Vagina (tissue), 2 donors: ENCODE results near the gene BEST4. TPM values are rescaled to one million over a fixed set of nuclear protein-coding genes. Genes with fewer than 3 reads are reported as not detected.

ENCODE experiments used
- DNase-seq, 2 donors: peaks; one replicate each; pipeline ENCODE4 v3.0.0-alpha.2; 2017; ENCODE audit errors: extremely low spot score in 2 of 2
- H3K27ac ChIP-seq: fragments of 200-600 bp; sonication (generic); one replicate; pipeline ENCODE4 v1.5.1; 2019
- H3K27me3 ChIP-seq: fragments of 200-600 bp; sonication (generic); one replicate; pipeline ENCODE4 v1.5.1; 2019
- H3K36me3 ChIP-seq, 2 donors: fragments of 200-600 bp; sonication (generic); one replicate each; pipeline ENCODE4 v1.5.1; 2017 to 2019
- H3K4me1 ChIP-seq: fragments of 200-600 bp; sonication (generic); one replicate; pipeline ENCODE4 v1.5.1; 2019
- H3K4me3 ChIP-seq, 2 donors: fragments of 200-600 bp; sonication (generic); 1 replicate in 1 of 2; 2 replicates in 1 of 2; pipeline ENCODE4 v1.5.1; 2016 to 2019
- H3K9me3 ChIP-seq: fragments of 200-600 bp; sonication (generic); one replicate; pipeline ENCODE4 v1.5.1; 2019
- POLR2A ChIP-seq, 2 donors: fragments of 450-650 bp; IDR thresholded peaks; one replicate each; pipeline ENCODE4 v1.6.1; 2017; ENCODE audit warnings: antibody characterized with exemption in 2 of 2, mild to moderate bottlenecking in 2 of 2, moderate library complexity in 2 of 2
- POLR2AphosphoS5 ChIP-seq, 2 donors: sonication (generic); formaldehyde crosslinking; IDR thresholded peaks; one replicate each; pipeline ENCODE4 v1.9.0; 2017; ENCODE audit warnings: antibody characterized with exemption in 2 of 2, mild to moderate bottlenecking in 2 of 2, low read depth in 1 of 2; ENCODE audit not compliant: insufficient read depth in 1 of 2
- intact Hi-C: fragments of 100-400 bp; cut with DNase I; formaldehyde crosslinking; loops from one replicate; pipeline ENCODE4 v1.15.1; 2023
- total RNA-seq: library from RNA; depleted of rRNA; stranded (reverse); fragments of >200 nt; gene quantifications from one replicate; pipeline ENCODE4 v1.2.3, GENCODE V29; 2016
- TF ChIP-seq, protein P1 (sequence below), 3 experiments: fragments of 450-650 bp in 2 of 3; fragments of 200-600 bp in 1 of 3; sonication (generic) in 1 of 3; IDR thresholded peaks; one replicate each; pipeline ENCODE4 v1.5.1; 2017 to 2019; ENCODE audit warnings: antibody characterized with exemption in 3 of 3, mild to moderate bottlenecking in 2 of 3, moderate library complexity in 2 of 3

BEST4 gene
- total RNA-seq, 1 donor from 2014 or later, result not detected

DNA sequence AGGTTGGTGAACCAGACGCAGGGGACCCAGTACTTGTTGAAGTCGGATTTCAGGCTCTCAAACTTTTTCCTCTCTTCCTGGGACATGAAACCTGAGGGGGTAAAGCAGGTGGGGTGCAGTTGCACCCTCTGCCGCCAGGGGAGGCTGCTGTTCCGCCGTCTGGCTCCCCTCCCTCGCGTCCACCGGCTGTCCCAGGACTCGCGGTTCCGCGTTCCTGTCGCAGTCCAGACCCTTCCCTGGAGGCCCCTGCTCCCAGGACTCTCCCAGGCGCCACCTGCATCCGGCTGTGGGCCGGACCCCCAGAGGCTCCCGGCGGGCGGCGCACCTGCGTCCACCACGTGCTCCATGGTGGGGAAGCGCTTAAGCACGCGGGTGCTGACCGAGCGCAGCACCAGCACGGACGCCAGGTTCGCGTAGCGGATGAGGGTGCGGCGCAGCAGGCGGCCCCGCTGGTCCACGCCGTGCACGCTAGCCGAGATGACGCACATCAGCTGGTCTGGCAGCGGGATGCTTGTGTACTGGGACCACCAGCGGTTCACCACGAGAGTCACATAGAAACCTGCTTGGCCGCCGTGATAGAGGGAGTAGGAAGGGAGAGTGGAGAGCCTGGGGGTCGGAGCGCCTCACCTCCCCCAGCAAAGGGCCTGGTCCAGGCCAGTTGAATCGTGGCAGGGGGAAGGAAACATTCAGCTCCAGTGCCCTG, 1.7 kb downstream of the BEST4 start:
- TF ChIP-seq, protein P1, sequence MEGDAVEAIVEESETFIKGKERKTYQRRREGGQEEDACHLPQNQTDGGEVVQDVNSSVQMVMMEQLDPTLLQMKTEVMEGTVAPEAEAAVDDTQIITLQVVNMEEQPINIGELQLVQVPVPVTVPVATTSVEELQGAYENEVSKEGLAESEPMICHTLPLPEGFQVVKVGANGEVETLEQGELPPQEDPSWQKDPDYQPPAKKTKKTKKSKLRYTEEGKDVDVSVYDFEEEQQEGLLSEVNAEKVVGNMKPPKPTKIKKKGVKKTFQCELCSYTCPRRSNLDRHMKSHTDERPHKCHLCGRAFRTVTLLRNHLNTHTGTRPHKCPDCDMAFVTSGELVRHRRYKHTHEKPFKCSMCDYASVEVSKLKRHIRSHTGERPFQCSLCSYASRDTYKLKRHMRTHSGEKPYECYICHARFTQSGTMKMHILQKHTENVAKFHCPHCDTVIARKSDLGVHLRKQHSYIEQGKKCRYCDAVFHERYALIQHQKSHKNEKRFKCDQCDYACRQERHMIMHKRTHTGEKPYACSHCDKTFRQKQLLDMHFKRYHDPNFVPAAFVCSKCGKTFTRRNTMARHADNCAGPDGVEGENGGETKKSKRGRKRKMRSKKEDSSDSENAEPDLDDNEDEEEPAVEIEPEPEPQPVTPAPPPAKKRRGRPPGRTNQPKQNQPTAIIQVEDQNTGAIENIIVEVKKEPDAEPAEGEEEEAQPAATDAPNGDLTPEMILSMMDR (IDR thresholded peaks at IDR 0.05), result peak; percentile 96 to 97 (median 96)
- no peak for TF ChIP-seq POLR2A (IDR thresholded peaks at IDR 0.05)
- peak; percentile 58 to 78 for TF ChIP-seq POLR2AphosphoS5 (IDR thresholded peaks at IDR 0.05; ENCODE audit: insufficient read depth in 1 of 2, low read depth in 1 of 2)
- no peaks in the 10 kb centered on the region for H3K9me3 ChIP-seq
- intact Hi-C loops, result loop anchor here (5.0 kb wide), 1 partner anchor 201 kb away; the partner anchor contains the start of gene EIF2B3
- H3K36me3 ChIP-seq, result no peaks in the 10 kb centered on the region
- no peak for DNase-seq
- peak overlapping the region; percentile 48 to 66 for H3K4me3 ChIP-seq
- no peaks in the 10 kb centered on the region for H3K27me3 ChIP-seq
- H3K4me1 ChIP-seq, result peaks cover 33% of the 10 kb centered on the region
- peak overlapping the region; percentile 66 for H3K27ac ChIP-seq

GRCh38 chr1:44785501-44786137, 2.4 kb downstream of the BEST4 start:
- TF ChIP-seq POLR2A (IDR thresholded peaks at IDR 0.05) (no peak), POLR2AphosphoS5 (IDR thresholded peaks at IDR 0.05; ENCODE audit: insufficient read depth in 1 of 2, low read depth in 1 of 2) (no peak)
- TF ChIP-seq, protein P1 (IDR thresholded peaks at IDR 0.05), result no peak
- intact Hi-C loops, result loop anchor here (5.0 kb wide), 1 partner anchor 202 kb away; the partner anchor contains the start of gene EIF2B3
- H3K4me3 ChIP-seq, result peak overlapping the region; percentile 48 to 66
- no peak for DNase-seq
- peak overlapping the region; percentile 66 for H3K27ac ChIP-seq
- H3K36me3 ChIP-seq, result peaks cover 0 to 5% of the 10 kb centered on the region in 2 donors
- H3K9me3 ChIP-seq, result no peaks in the 10 kb centered on the region
- H3K27me3 ChIP-seq, result no peaks in the 10 kb centered on the region
- H3K4me1 ChIP-seq, result peaks cover 33% of the 10 kb centered on the region

- no peak overlapping the region for H3K27ac ChIP-seq
- no peak for TF ChIP-seq POLR2A (IDR thresholded peaks at IDR 0.05)
- TF ChIP-seq, protein P1 (IDR thresholded peaks at IDR 0.05), result no peak
- DNase-seq, result no peak
Measured at GRCh38 chr1:44785029-44785380, 3.0 kb downstream of the BEST4 start.

DNA sequence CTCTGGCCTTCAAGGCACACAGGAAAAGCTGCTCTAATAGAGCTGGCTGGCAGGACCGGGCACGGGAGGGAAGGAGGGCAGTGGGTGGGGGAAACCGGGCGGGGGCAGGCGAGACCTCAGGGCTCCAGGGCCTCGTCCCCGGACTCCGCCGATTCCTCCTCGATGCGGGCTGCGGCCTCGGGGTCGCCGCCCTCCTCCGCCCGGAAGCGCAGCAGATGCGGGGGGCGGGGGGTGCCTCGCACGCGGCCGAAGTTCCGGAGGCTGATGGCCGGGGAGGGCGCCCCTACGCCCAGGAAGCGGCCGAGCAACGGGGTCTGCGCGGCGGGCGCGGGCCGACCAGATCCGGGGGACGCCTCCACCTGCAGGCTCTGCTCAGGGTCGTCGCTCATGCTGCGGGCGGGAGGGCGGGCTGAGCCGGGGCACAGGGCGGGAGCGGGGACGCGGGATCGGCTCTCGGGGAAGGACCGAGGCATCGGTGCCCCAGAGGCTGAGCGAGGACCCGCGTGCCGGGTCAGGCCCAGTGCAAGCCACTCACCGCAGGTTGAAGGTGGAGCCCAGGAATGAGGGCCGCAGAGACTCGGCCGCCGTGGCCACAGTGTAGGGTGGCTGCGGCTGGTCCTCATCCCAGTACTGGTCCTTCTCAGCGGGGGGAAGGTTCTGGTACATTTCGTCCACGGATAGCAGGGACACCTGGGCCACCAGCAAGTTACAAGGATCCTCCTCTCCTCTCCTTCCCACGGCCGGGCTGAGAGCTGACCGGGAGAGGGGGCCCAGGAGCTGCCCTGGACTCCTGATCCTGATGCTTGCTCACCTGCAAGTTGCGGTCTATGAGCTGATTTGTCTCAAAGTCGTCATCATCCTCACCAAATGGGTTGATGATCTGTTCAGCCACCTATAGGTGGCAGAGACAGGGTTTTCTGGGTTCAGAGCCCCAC, 3.6 kb downstream of the BEST4 start:
- peak overlapping the region; percentile 50 for H3K27ac ChIP-seq
- intact Hi-C loops, result loop anchor here (5.0 kb wide), 1 partner anchor 203 kb away; the partner anchor contains the start of gene EIF2B3
- peaks cover 33% of the 10 kb centered on the region for H3K4me1 ChIP-seq
- H3K9me3 ChIP-seq, result no peaks in the 10 kb centered on the region
- TF ChIP-seq POLR2A (IDR thresholded peaks at IDR 0.05) (no peak), POLR2AphosphoS5 (IDR thresholded peaks at IDR 0.05; ENCODE audit: insufficient read depth in 1 of 2, low read depth in 1 of 2) (no peak)
- TF ChIP-seq, protein P1 (IDR thresholded peaks at IDR 0.05), result no peak
- H3K36me3 ChIP-seq, result peaks cover 0 to 16% of the 10 kb centered on the region in 2 donors
- no peaks in the 10 kb centered on the region for H3K27me3 ChIP-seq
- H3K4me3 ChIP-seq, result peak overlapping the region; percentile 51 to 57
- DNase-seq, result no peak

More at GRCh38 chr1:44785029-44785380, 3.0 kb downstream of the BEST4 start:
- H3K4me3 ChIP-seq, result peak overlapping the region in 1 of 2 donors; percentile 57
- H3K9me3 ChIP-seq, result no peaks in the 10 kb centered on the region
- H3K4me1 ChIP-seq, result peaks cover 33% of the 10 kb centered on the region
- H3K27me3 ChIP-seq, result no peaks in the 10 kb centered on the region
- peaks cover 0 to 9% of the 10 kb centered on the region in 2 donors for H3K36me3 ChIP-seq
- intact Hi-C loops, result loop anchor here (5.0 kb wide), 1 partner anchor 202 kb away; the partner anchor contains the start of gene EIF2B3
